Left lung (tissue), 10 donors: ENCODE data around the gene ITGA1. TPM values are rescaled to one million over a fixed set of nuclear protein-coding genes. Genes with fewer than 3 reads are reported as not detected.
A peak's percentile ranks its signal among the peaks of the same experiment; 100 is the strongest.

Experiments used
- ATAC-seq: fragments of 200-7000 bp; cut with Tn5 transposase; one replicate; pipeline ENCODE4 v1.9.1; 2020; ENCODE audit warnings: moderate library complexity
- DNase-seq, 4 donors: peaks; one replicate each; pipeline ENCODE4 v3.0.0-alpha.2; 2013 to 2020
- H3K27ac ChIP-seq, 2 donors: fragments of 200-600 bp; sonication (generic) in 1 of 2; one replicate each; pipeline versions ENCODE4 v1.5.0 to v1.8.0; 2020 to 2021
- H3K27me3 ChIP-seq, 2 donors: fragments of 200-600 bp; sonication (generic) in 1 of 2; one replicate each; pipeline versions ENCODE4 v1.5.0 to v1.8.0; 2020 to 2021
- H3K36me3 ChIP-seq, 2 donors: fragments of 200-600 bp; sonication (generic) in 1 of 2; one replicate each; pipeline versions ENCODE4 v1.5.0 to v1.8.0; 2020 to 2021
- H3K4me1 ChIP-seq, 2 donors: fragments of 200-600 bp; one replicate each; pipeline ENCODE4 v1.8.0; 2021
- H3K4me3 ChIP-seq, 2 donors: fragments of 200-600 bp; sonication (generic) in 1 of 2; one replicate each; pipeline versions ENCODE4 v1.5.0 to v1.8.0; 2020 to 2021; ENCODE audit warnings: mild to moderate bottlenecking in 1 of 2
- H3K9me3 ChIP-seq, 2 donors: fragments of 200-600 bp; sonication (generic) in 1 of 2; one replicate each; pipeline versions ENCODE4 v1.5.0 to v1.8.0; 2020 to 2021
- CTCF ChIP-seq, 2 donors: fragments of 200-600 bp; sonication (generic) in 1 of 2; IDR thresholded peaks; one replicate each; pipeline versions ENCODE4 v1.5.0 to v1.8.0; 2021; ENCODE audit warnings: antibody characterized with exemption in 2 of 2
- intact Hi-C, 2 donors: fragments of 100-400 bp; cut with DNase I; formaldehyde crosslinking; loops; one replicate each; pipeline versions ENCODE4 v1.11.2 to v1.14.2; 2022
- polyA plus RNA-seq, 6 donors: library from polyadenylated mRNA; unstranded; fragments of 120-200 nt; gene quantifications; one replicate each; pipeline ENCODE4 v1.2.1, GENCODE V29; 2013; ENCODE audit not compliant: insufficient read length in 6 of 6
- total RNA-seq, 2 donors: library from RNA; stranded (reverse); fragmentation: NEBNext Ultra II Directional; extraction: Animal tissue kit (Norgen Biotek cat#: 25700); gene quantifications; one replicate each; pipeline ENCODE4 v1.2.1, GENCODE V29; 2021
- donor health status: DM: no; HTN: yes; CAD: no.
- donor health status: DM: no; HTN: no; CAD: no.

ITGA1 gene
- total and polyA plus RNA-seq, 8 donors = 67.8 to 127 (median 88.2) TPM

GRCh38 chr5:52751137-52751536 is 36.6 kb upstream of the ITGA1 start:
- no peaks in the 10 kb centered on the region for H3K9me3 ChIP-seq
- no peak overlapping the region for H3K27ac ChIP-seq
- no peak overlapping the region for H3K4me3 ChIP-seq
- DNase-seq (no peak), ATAC-seq (peak; percentile 23)
- no peaks in the 10 kb centered on the region for H3K27me3 ChIP-seq
- intact Hi-C loops = no loop called here
- TF ChIP-seq CTCF (IDR thresholded peaks at IDR 0.05) = no peak
- H3K4me1 ChIP-seq = peaks cover 5% of the 10 kb centered on the region in 2 donors
- H3K36me3 ChIP-seq = no peaks in the 10 kb centered on the region

GRCh38 chr5:52754051-52754450 is 33.7 kb upstream of the ITGA1 start:
- no peaks in the 10 kb centered on the region for H3K27me3 ChIP-seq
- peaks cover 0 to 3% of the 10 kb centered on the region in 2 donors for H3K4me1 ChIP-seq
- H3K4me3 ChIP-seq = no peak overlapping the region
- no peak overlapping the region for H3K27ac ChIP-seq
- no peak for ATAC-seq
- no peak for TF ChIP-seq CTCF (IDR thresholded peaks at IDR 0.05)
- no peak for DNase-seq
- no peaks in the 10 kb centered on the region for H3K9me3 ChIP-seq
- intact Hi-C loops = no loop called here
- no peaks in the 10 kb centered on the region for H3K36me3 ChIP-seq

GRCh38 chr5:52757527-52757926 is 30.2 kb upstream of the ITGA1 start:
- H3K27me3 ChIP-seq = no peaks in the 10 kb centered on the region
- DNase-seq (no peak), ATAC-seq (no peak)
- no peak for TF ChIP-seq CTCF (IDR thresholded peaks at IDR 0.05)
- no peak overlapping the region for H3K4me3 ChIP-seq
- intact Hi-C loops = no loop called here
- peaks cover 0 to 3% of the 10 kb centered on the region in 2 donors for H3K4me1 ChIP-seq
- H3K36me3 ChIP-seq = no peaks in the 10 kb centered on the region
- no peak overlapping the region for H3K27ac ChIP-seq
- H3K9me3 ChIP-seq = no peaks in the 10 kb centered on the region

- Histone ChIP-seq H3K27me3 (no peaks in the 10 kb centered on the region), H3K9me3 (no peaks in the 10 kb centered on the region), H3K36me3 (no peaks in the 10 kb centered on the region), H3K4me3 (no peak overlapping the region), H3K4me1 (peaks cover 0 to 3% of the 10 kb centered on the region in 2 donors), H3K27ac (no peak overlapping the region)
- no peak for ATAC-seq
- intact Hi-C loops = no loop called here
- no peak for DNase-seq
- no peak for TF ChIP-seq CTCF (IDR thresholded peaks at IDR 0.05)
Measured at GRCh38 chr5:52758014-52758413, 29.7 kb upstream of the ITGA1 start.

- ATAC-seq (no peak), DNase-seq (no peak)
- no peak for TF ChIP-seq CTCF (IDR thresholded peaks at IDR 0.05)
- peaks cover 0 to 3% of the 10 kb centered on the region in 2 donors for H3K4me1 ChIP-seq
- intact Hi-C loops = no loop called here
- H3K27ac ChIP-seq = no peak overlapping the region
- no peaks in the 10 kb centered on the region for H3K27me3 ChIP-seq
- no peaks in the 10 kb centered on the region for H3K36me3 ChIP-seq
- no peaks in the 10 kb centered on the region for H3K9me3 ChIP-seq
- H3K4me3 ChIP-seq = no peak overlapping the region
Measured at GRCh38 chr5:52759331-52759730, 28.4 kb upstream of the ITGA1 start.
